GM21619 (cell line): ENCODE measurements around the gene PSMA7.

Source experiments
- ATAC-seq: cut with Tn5 transposase; IDR thresholded peaks from one replicate; pipeline ENCODE4 v1.9.1; 2021; ENCODE audit not compliant: unreplicated experiment

Gene PSMA7

GRCh38 chr20:62137478-62138203 is 5.6 kb downstream of the PSMA7 start:
- ATAC-seq, result no peak

- no peak for ATAC-seq
These were observed 6.2 kb downstream of the PSMA7 start for GRCh38 chr20:62137092-62137384.

- ATAC-seq, result no peak
These were observed 6.7 kb downstream of the PSMA7 start for GRCh38 chr20:62136283-62137091.

- ATAC-seq, result no peak
These were observed 7.5 kb downstream of the PSMA7 start for GRCh38 chr20:62135573-62136266.

- no peak for ATAC-seq
These were observed 8.4 kb downstream of the PSMA7 start for GRCh38 chr20:62134735-62135231.

- no peak for ATAC-seq
These were observed 9.3 kb downstream of the PSMA7 start for GRCh38 chr20:62133864-62134263.

GRCh38 chr20:62133051-62133845 is 9.9 kb downstream of the PSMA7 start:
- no peak for ATAC-seq

- no peak for ATAC-seq
These were observed 10.8 kb downstream of the PSMA7 start for GRCh38 chr20:62132421-62132820.

GRCh38 chr20:62131560-62132320 is 11.5 kb downstream of the PSMA7 start:
- no peak for ATAC-seq

- ATAC-seq, result no peak
These were observed 13.3 kb downstream of the PSMA7 start for GRCh38 chr20:62129731-62130531.

- ATAC-seq, result no peak
These were observed 14.7 kb downstream of the PSMA7 start for GRCh38 chr20:62128502-62128901.

GRCh38 chr20:62127799-62128198 is 15.4 kb downstream of the PSMA7 start:
- ATAC-seq, result no peak

GRCh38 chr20:62126141-62126540 is 17.1 kb downstream of the PSMA7 start:
- ATAC-seq, result no peak

- no peak for ATAC-seq
These were observed 19.6 kb downstream of the PSMA7 start for GRCh38 chr20:62123450-62124118.

GRCh38 chr20:62122654-62123449 is 20.3 kb downstream of the PSMA7 start:
- peak; percentile 14 for ATAC-seq

GRCh38 chr20:62121776-62122653 is 21.2 kb downstream of the PSMA7 start, which contains the start of gene LSM14B:
TSS of gene LSM14B (plus strand) at chr20:62122475. CDS start at chr20:62122667, 192 bp downstream.
- ATAC-seq, result peak; percentile 72
